Stomach (tissue), 9 donors: ENCODE results near the gene ANKIB1. TPM values are rescaled to one million over a fixed set of nuclear protein-coding genes. Genes with fewer than 3 reads are reported as not detected.

Source experiments
- DNase-seq, 2 donors: peaks; one replicate each; pipeline versions ENCODE4 v3.0.0 to v3.0.0-alpha.2; 2013 to 2019
- H3K27ac ChIP-seq, 5 donors: fragments of 200-600 bp in 4 of 5; sonication (generic) in 4 of 5; one replicate each; pipeline ENCODE4 v1.5.1; 2013 to 2019; ENCODE audit warnings: mild to moderate bottlenecking in 1 of 5, moderate library complexity in 1 of 5
- H3K27me3 ChIP-seq, 3 donors: fragments of 200-600 bp; sonication (generic); one replicate each; pipeline ENCODE4 v1.5.1; 2017 to 2019; ENCODE audit warnings: mixed run types in 1 of 3
- H3K36me3 ChIP-seq, 4 donors: fragments of 200-600 bp; sonication (generic); 1 replicate in 3 of 4; 2 replicates in 1 of 4; pipeline ENCODE4 v1.5.1; 2016 to 2019
- H3K4me1 ChIP-seq, 4 donors: fragments of 200-600 bp; sonication (generic); one replicate each; pipeline ENCODE4 v1.5.1; 2016 to 2019
- H3K4me3 ChIP-seq, 4 donors: fragments of 200-600 bp; sonication (generic) in 3 of 4; one replicate each; pipeline ENCODE4 v1.5.1; 2016 to 2019; ENCODE audit warnings: mild to moderate bottlenecking in 1 of 4
- H3K9me3 ChIP-seq, 4 donors: fragments of 200-600 bp; sonication (generic); one replicate each; pipeline ENCODE4 v1.5.1; 2016 to 2019
- EP300 ChIP-seq: sonication (generic); formaldehyde crosslinking; IDR thresholded peaks from one replicate; pipeline ENCODE4 v1.6.1; 2017; ENCODE audit warnings: antibody characterized with exemption
- POLR2A ChIP-seq, 4 donors: fragments of 450-650 bp; IDR thresholded peaks; one replicate each; pipeline ENCODE4 v1.6.1; 2016; ENCODE audit warnings: antibody characterized with exemption in 4 of 4, control low read depth in 2 of 4, mild to moderate bottlenecking in 1 of 4, moderate library complexity in 1 of 4
- POLR2AphosphoS5 ChIP-seq, 3 donors: sonication (generic); formaldehyde crosslinking; IDR thresholded peaks; one replicate each; pipeline ENCODE4 v1.6.1; 2016; ENCODE audit warnings: antibody characterized with exemption in 3 of 3
- WGBS, 5 donors: extraction: QIAGEN DNeasy Blood & Tissue Kit in 3 of 5; methylation state at CpG; one replicate each; pipeline versions ENCODE4 v1.1.5 to v1.1.7; 2013 to 2018; 5-methylcytosine and 5-hydroxymethylcytosine counted together
- intact Hi-C: fragments of 100-400 bp; cut with DNase I; formaldehyde crosslinking; loops from one replicate; pipeline ENCODE4 v1.15.1; 2023; ENCODE audit warnings: low total_unique reads
- polyA plus RNA-seq, 3 donors: library from polyadenylated mRNA; stranded (reverse); fragments of 200-250 nt; gene quantifications; one replicate each; pipeline ENCODE4 v1.2.3, GENCODE V29; 2013
- total RNA-seq, 5 donors: library from RNA; depleted of rRNA; stranded (reverse); fragments of >200 nt; gene quantifications; one replicate each; pipeline versions ENCODE4 v1.1.0 to v1.2.3, GENCODE V29; 2014 to 2016
- TF ChIP-seq, protein P1 (sequence below), 7 experiments: fragments of 450-650 bp in 4 of 7; fragments of 200-600 bp in 3 of 7; sonication (generic) in 3 of 7; IDR thresholded peaks; one replicate each; pipeline ENCODE4 v1.5.1; 2016 to 2019; ENCODE audit warnings: antibody characterized with exemption in 7 of 7, control low read depth in 2 of 7, mild to moderate bottlenecking in 1 of 7
- donor health status: healthy with polysubstance abuse.
- donor health status: Bipolar disorder and iron deficiency.
- donor health status: healthy.

Gene ANKIB1
- total and polyA plus RNA-seq, 8 donors: 8.3 to 212 (median 36.2) TPM

DNA sequence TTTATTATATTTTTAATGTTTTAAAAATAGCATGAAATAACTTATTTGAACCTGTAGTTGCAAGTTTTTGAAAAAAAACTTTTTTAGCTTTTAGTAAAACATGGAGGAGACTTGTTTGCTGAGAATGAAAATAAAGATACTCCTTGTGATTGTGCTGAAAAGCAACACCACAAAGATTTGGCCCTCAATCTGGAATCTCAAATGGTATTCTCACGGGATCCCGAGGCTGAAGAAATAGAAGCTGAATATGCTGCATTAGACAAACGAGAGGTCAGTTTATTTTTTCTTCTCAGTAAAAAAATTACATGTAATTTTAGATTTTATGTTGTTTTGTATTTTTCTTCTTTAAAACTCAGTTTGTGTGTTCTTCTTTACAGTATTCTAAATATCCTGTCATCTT, 73.5 kb downstream of the ANKIB1 start:
- Histone ChIP-seq H3K4me1 (no peaks in the 10 kb centered on the region), H3K9me3 (no peaks in the 10 kb centered on the region), H3K27ac (no peak overlapping the region), H3K27me3 (no peaks in the 10 kb centered on the region), H3K4me3 (no peak overlapping the region), H3K36me3 (peaks cover 0 to 23% (median 10%) of the 10 kb centered on the region in 4 donors)
- WGBS, 5 donors: 93 to 99% (median 94%) methylated on average over 3 of the region's 3 CpGs
- no peak for TF ChIP-seq POLR2A (IDR thresholded peaks at IDR 0.05)
- no peak for TF ChIP-seq EP300
- TF ChIP-seq, protein P1, sequence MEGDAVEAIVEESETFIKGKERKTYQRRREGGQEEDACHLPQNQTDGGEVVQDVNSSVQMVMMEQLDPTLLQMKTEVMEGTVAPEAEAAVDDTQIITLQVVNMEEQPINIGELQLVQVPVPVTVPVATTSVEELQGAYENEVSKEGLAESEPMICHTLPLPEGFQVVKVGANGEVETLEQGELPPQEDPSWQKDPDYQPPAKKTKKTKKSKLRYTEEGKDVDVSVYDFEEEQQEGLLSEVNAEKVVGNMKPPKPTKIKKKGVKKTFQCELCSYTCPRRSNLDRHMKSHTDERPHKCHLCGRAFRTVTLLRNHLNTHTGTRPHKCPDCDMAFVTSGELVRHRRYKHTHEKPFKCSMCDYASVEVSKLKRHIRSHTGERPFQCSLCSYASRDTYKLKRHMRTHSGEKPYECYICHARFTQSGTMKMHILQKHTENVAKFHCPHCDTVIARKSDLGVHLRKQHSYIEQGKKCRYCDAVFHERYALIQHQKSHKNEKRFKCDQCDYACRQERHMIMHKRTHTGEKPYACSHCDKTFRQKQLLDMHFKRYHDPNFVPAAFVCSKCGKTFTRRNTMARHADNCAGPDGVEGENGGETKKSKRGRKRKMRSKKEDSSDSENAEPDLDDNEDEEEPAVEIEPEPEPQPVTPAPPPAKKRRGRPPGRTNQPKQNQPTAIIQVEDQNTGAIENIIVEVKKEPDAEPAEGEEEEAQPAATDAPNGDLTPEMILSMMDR (IDR thresholded peaks at IDR 0.05): no peak
- no peak for TF ChIP-seq POLR2AphosphoS5 (IDR thresholded peaks at IDR 0.05)
- DNase-seq: no peak
- intact Hi-C loops: no loop called here

DNA sequence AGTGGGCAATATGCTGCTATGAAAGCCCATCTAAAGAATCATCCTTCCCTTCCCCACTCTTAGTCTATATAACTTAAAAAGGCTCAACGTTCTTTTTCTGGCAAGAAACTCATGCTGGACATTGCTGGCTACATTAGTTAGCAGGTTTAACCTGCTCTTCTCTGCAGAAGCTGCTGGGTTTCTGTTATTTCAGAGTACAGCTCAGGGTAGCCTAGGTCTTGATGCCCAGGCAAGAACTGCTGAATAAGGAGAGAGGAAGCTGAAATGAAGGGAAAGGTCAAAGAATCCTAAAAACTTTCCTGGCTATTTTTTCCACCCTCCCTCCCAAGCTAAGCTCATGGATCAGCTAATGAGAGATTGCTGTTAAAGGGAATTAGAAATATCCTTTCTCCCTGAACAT, 79.4 kb downstream of the ANKIB1 start:
- Histone ChIP-seq H3K4me3 (no peak overlapping the region), H3K27ac (no peak overlapping the region), H3K36me3 (peaks cover 0 to 32% (median 9%) of the 10 kb centered on the region in 4 donors), H3K27me3 (no peaks in the 10 kb centered on the region), H3K9me3 (no peaks in the 10 kb centered on the region), H3K4me1 (peaks cover 0 to 13% (median 5%) of the 10 kb centered on the region in 4 donors)
- WGBS, 5 donors: 16 to 48% (median 28%) methylated on average over 1 of the region's 1 CpG
- intact Hi-C loops: no loop called here
- no peak for TF ChIP-seq POLR2AphosphoS5 (IDR thresholded peaks at IDR 0.05)
- TF ChIP-seq, protein P1 (IDR thresholded peaks at IDR 0.05): no peak
- TF ChIP-seq EP300: no peak
- no peak for TF ChIP-seq POLR2A (IDR thresholded peaks at IDR 0.05)
- DNase-seq: no peak

- Histone ChIP-seq H3K4me3 (no peak overlapping the region), H3K27ac (no peak overlapping the region), H3K36me3 (peaks cover 0 to 25% (median 6%) of the 10 kb centered on the region in 4 donors), H3K4me1 (peaks cover 0 to 13% (median 5%) of the 10 kb centered on the region in 4 donors), H3K27me3 (no peaks in the 10 kb centered on the region), H3K9me3 (no peaks in the 10 kb centered on the region)
- intact Hi-C loops: no loop called here
- TF ChIP-seq POLR2A (IDR thresholded peaks at IDR 0.05) (no peak), EP300 (no peak), POLR2AphosphoS5 (IDR thresholded peaks at IDR 0.05) (no peak)
- TF ChIP-seq, protein P1 (IDR thresholded peaks at IDR 0.05): no peak
- 65 to 77% (median 72%) methylated on average over 2 of the region's 2 CpGs for WGBS, 5 donors
- no peak for DNase-seq
Observed at GRCh38 chr7:92325858-92326257, 80.1 kb downstream of the ANKIB1 start.

GRCh38 chr7:92330835-92331438, 85.2 kb downstream of the ANKIB1 start:
- no peak for DNase-seq
- WGBS, 5 donors: 50 to 66% (median 59%) methylated on average over 4 of the region's 4 CpGs
- TF ChIP-seq POLR2AphosphoS5 (IDR thresholded peaks at IDR 0.05) (no peak), POLR2A (IDR thresholded peaks at IDR 0.05) (no peak), EP300 (no peak)
- TF ChIP-seq, protein P1 (IDR thresholded peaks at IDR 0.05): no peak
- H3K27ac ChIP-seq: no peak overlapping the region
- peaks cover 0 to 2% (median under 1%) of the 10 kb centered on the region in 4 donors for H3K4me1 ChIP-seq
- no peaks in the 10 kb centered on the region for H3K9me3 ChIP-seq
- peaks cover 0 to 29% (median 14%) of the 10 kb centered on the region in 4 donors for H3K36me3 ChIP-seq
- intact Hi-C loops: no loop called here
- no peak overlapping the region for H3K4me3 ChIP-seq
- H3K27me3 ChIP-seq: no peaks in the 10 kb centered on the region
